HG03442 (cell line): ENCODE results near the gene RPS25.
A peak's percentile ranks its signal among the peaks of the same experiment; 100 is the strongest.
"Not testable (repeated sequence)": the region's sequence is repeated elsewhere in the genome, so short reads cannot be mapped to it uniquely, and the experiment has no call there.

ENCODE experiments used
- ATAC-seq: cut with Tn5 transposase; IDR thresholded peaks from one replicate; pipeline ENCODE4 v1.9.1; 2021; ENCODE audit warnings: mild to moderate bottlenecking, moderate library complexity; ENCODE audit not compliant: unreplicated experiment

RPS25 gene

GRCh38 chr11:119018074-119018938 is at the start of gene RPS25, which contains the start of gene TRAPPC4:
RPS25 (minus strand) TSS chr11:119018343; CDS start chr11:119018284, 59 bp downstream.
TRAPPC4 (plus strand) TSS chr11:119018766; CDS start chr11:119018796, 30 bp downstream.
- peak; percentile 84 for ATAC-seq

DNA sequence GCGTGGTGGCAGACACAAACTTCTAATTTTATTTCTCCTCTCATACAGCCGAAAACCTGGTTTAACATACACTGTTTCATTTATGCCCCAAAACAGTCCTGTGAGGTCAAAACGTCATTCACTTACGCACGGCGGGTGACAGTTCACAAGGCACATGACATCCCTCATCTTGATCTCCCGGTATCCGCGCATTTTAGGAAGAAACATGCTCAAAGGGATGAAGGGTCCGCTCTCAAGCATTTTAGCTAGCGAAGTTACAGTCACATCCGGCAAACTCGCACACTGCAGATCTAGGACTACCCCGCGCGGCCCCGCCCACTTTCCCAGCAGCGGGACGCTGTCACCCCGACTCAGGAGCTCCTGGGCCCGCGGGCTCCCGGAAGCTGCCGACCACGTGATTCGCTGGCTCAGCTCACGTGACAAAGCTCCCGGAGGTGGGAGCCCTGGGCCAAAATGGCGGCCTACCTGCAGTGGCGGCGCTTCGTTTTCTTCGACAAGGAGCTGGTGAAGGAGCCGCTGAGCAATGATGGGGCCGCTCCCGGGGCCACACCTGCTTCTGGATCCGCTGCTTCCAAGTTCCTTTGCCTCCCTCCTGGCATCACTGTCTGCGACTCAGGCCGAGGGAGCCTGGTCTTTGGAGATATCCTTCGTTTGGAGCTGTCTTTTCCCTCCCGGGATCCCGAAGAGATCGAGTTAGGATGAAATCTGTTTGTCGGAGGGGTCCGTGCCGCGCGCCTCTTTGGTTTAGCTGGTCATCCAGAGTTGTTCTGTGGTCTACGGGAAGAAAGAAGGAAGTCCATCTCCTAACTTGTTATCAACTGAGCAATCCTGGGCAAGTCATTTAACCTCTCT is 49.5 kb upstream of the RPS25 start, which contains the start of gene VPS11:
Gene VPS11, plus strand, starts transcription at position 448 of the 852 bp plus-strand sequence. Its CDS starts 6 bp downstream, at position 454.
- ATAC-seq, result peak; percentile 89

GRCh38 chr11:119065369-119065768 is 47.2 kb upstream of the RPS25 start:
- no peak for ATAC-seq

- no peak for ATAC-seq
These were observed 44.6 kb upstream of the RPS25 start for GRCh38 chr11:119062779-119063178.

- ATAC-seq, result no peak
These were observed 43.1 kb upstream of the RPS25 start for GRCh38 chr11:119061256-119061655.

DNA sequence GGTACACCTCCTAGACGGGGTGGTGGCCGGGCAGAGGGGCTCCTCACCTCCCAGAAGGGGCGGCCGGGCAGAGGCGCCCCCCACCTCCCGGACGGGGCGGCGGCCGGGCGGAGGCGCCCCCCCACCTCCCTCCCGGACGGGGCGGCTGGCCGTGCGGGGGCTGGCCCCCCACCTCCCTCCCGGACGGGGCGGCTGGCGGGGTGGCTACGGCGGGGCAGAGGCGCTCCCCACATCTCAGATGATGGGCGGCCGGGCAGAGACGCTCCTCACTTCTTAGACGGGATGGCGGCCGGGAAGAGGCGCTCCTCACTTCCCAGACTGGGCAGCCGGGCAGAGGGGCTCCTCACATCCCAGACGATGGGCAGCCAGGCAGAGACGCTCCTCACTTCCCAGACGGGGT is 41.0 kb upstream of the RPS25 start:
- not testable (repeated sequence) for ATAC-seq

DNA sequence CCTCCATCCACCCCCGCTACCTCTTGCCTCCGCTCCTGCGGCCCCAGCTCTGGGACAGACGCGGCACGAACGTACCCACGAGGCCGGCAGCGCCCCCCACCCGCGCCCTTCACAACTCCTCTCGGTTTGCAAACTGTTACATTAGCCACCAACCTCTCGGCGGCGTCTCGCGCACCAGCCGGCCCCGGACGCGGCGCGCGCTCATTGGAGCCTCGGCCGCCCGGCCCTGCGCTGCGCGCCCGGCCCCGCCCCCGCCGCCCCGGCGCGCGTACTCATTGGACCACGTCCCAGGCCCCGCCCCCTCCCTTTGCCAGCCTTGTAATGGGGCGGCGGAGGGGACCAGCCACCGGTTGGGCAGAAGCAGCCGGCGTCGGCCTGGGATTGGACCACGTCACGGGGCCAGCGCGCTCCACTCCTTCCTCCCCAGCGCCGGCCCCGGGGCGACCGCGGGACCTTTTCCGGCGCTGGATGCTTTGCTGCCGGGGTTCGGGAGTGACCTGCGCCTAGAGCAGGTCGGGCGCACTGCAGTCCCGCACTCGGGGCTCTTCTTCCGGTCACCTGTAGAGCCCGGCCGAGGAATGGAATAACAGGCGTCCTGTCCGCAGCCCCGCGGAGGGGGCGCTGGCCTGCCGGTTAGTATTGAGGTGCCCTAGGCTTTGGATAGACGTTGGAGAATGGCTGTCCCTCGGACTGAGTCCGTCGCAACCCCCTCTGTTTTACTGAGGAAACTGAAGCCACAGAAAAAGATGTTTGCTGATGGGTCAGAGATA is 39.0 kb upstream of the RPS25 start, which contains the start of gene HYOU1:
Gene HYOU1, minus strand, starts transcription at position 206 of the 770 bp plus-strand sequence. CDS start 1,045 bp downstream, outside the sequence.
- peak; percentile 88 for ATAC-seq

DNA sequence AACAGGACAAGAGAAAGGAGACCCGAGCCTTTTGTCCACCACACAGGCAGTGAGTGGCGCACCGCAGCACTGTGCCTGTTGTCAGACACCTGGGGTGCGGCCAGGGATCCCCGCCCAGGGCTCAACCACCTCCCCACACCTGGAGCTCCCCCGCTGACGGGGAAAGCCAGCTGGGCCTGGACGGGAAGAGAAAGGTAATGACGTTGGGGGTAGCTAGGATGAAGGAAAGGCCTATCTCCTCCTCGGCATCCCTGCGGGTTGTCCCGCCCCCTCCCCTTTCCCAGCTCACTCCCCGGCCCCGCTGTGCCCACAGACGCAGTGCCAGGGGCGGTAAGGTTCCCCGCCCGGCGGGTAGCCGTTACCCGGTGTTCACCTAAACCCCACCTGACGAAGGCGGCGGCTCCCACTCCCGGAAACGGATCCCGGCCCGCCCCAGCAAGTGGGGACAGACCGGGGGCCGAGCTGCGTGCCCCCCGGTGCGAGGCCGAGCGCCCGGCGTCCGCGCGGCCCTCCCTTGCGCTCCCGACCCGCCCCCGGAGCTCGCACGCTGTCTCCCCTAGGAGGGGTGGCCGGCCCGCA is 38.4 kb upstream of the RPS25 start:
- ATAC-seq, result peak; percentile 3

DNA sequence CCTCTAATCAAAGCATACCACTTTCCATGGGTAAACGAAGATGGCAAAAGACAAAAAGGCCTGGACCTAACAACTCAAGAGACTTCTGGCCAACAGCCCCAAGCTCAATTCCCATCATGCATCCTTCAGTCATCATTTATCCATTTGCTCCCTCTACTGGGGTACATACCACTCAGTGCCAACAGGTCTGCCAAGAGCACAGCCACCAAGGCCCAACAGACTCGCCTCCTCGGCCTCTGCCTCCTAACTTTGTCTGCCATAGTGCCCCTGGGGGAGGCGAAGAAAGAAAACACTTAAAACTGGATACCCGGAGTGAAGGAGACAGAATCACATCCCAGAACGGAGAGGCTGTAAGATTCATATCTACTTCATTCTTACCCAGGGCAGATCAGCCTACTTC is 37.8 kb upstream of the RPS25 start:
- no peak for ATAC-seq

- ATAC-seq, result no peak
These were observed 36.3 kb upstream of the RPS25 start for GRCh38 chr11:119054418-119054817.

DNA sequence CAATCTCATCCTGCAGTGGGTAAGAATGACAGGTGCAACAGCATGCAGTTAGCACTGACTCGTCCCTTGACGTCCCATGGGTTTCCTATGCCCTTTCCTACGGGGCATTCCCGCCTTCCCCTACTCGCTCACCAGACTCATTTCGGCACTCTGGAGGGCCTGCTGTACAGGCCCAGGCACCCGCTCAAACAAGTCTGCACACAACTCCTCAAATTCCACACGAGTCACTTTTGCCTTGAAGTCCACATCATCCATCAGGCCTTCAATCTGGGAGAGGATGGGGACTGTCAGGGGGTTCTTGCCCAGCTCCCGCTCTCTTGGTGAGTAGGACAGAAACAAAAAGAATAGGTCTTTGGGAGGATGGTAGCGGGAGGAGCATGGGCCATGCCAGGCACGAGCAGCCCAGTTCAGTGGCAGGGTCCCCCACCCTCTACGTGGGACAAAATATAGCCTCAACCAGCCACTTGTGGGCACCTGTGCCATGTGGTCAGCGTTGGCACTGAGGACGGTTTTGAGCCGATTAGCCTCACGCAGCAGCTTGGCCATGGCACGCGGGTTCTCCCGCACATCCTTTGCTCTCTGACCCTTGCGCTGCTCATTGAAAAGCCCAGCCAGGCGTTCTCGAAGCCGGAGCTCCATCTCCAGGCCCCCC is 34.1 kb upstream of the RPS25 start:
- ATAC-seq, result no peak

GRCh38 chr11:119051440-119052162 is 33.5 kb upstream of the RPS25 start:
- ATAC-seq, result no peak

DNA sequence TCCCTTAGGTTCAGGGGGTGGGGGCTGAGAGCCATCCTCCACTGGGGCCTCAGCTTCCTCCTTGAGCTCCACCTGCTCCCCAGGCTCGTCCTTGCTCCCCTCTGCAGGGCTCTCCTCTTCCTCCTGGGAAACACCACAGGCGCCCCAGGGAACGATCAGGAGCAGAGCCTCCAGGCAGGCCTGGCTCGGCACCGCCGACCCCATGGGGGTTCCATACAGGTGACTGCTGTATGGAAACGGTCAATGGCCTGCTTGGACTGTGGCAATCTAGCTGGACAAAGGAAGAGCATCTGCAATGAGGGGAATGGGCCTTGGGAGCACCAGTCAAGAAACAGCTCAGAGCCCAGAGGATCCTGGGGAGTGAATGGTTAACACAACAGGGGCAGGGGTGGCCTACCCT is 30.9 kb upstream of the RPS25 start:
- ATAC-seq, result no peak

DNA sequence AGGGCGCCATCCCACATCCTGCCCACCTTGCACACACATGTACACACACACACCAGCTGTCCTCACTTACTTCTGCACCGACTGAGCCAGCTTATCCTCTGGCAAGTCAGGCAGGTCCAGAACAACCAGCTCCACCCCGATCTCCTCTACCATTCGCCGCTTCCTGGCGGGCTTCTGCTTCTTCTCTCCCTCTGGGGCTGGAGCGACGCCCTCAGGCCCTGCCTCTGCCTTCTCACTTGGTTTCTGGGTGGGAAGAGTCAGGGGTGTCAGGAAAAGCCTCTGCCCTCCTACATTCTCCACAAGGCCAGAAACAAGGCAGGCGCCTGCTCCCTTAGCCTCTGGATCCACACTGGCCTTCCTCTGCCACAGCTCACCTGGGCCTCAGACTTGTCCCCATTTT is 30.5 kb upstream of the RPS25 start:
- ATAC-seq, result no peak

DNA sequence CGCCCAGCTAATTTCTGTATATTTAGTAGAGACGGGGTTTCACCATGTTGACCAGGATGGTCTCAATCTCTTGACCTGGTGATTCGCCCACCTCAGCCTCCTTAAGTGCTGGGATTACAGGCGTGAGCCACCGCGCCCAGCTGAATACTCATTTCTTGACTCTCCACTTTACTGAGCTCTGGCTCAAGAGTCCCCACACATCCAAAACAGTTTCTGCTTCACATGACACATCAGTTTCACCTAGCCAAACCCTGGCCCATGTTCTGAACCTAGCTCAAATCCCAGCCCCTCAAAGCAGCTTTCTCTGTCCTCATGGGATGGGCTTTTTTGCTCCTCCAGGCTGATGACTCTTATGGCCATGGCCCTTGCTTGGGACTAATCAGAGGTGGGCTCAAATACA is 29.1 kb upstream of the RPS25 start:
- ATAC-seq, result no peak

- ATAC-seq, result no peak
These were observed 28.3 kb upstream of the RPS25 start for GRCh38 chr11:119046489-119046888.

DNA sequence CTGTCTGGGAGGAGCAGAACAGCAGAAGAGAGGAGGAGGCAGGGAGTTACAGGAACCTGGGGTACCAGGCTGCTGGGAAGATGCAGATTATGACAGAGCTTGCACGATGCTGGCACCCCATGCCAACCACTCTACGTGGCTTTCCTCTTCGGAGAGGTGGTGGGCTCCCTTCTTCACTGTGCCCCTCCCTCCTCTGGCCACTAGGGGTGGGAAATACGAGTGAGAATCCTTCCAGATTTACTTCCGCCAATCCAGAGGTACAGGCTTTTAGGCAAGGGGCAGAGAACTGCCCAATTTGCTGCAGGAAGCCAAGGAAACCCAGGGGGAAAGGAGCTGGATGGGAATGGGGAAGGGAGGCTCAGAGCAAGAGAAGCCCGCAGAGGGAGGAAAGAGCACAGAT is 26.6 kb upstream of the RPS25 start:
- ATAC-seq, result no peak

- ATAC-seq, result no peak
These were observed 24.8 kb upstream of the RPS25 start for GRCh38 chr11:119042927-119043326.

GRCh38 chr11:119041821-119042514 is 23.8 kb upstream of the RPS25 start:
- no peak for ATAC-seq
